GM21526 (cell line): ENCODE measurements around the gene ZFPM1.

ENCODE experiments used
- ATAC-seq: cut with Tn5 transposase; IDR thresholded peaks from one replicate; pipeline ENCODE4 v1.9.1; 2021; ENCODE audit warnings: moderate library complexity; ENCODE audit not compliant: unreplicated experiment, low FRiP score

Gene ZFPM1

DNA sequence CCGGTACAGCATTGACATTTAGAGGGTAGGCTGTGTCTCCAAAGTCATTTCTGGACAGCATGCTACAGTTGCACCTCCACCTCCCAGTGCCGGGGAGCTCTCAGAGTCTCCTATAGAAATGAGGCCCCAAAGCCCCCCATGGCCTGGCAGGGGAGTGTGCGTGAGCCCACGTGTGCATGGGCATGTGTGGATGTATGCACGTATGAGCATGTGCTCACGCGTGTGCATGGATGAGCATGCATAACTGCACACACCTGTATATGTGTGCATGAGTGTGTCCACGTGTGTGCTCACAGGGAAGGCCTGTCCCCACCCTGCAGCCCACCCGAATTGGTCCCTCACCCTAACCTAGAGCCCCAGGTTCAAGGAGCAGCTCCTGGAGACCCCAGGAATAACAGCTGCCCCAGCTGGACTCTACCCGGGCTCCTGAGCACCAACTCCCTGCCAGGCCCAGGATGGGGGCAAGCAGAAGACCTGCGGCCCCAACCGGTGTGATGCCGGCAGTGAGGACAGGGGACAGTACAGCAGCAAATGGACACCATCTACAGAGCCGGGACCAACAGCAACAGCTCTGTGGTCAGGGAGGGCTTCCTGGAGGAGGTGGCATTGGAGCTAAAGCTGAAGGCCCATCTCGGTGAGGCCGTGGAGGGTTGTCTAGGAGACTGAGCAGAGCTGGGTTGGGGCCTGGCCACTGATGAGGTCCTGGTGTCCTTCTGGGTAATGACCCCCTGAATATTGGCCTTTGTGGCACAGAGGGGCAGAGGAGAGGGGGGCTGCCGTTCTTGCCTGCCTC is 35.2 kb upstream of the ZFPM1 start:
- no peak for ATAC-seq

DNA sequence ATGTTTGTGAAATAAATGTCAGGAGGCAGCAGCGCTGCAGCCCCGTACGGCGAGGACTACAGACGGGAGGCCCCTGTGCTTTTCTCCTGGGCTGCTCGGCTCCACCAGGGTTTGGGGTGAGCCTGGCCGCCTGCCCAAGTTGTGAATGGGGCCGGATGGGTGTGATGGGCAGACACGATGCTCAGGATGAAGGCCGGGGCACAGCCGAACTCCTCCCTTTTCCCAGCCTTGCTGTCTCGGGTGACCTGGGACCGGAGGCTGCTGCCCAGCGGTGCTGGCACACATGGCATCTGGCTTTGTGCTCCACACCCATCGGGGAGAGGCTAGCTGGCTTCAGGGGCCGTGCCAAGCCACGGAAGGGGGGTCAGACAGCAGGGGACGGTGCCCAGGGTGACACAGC is 34.2 kb upstream of the ZFPM1 start:
- ATAC-seq = no peak

GRCh38 chr16:88419790-88420189 is 33.3 kb upstream of the ZFPM1 start:
- no peak for ATAC-seq

DNA sequence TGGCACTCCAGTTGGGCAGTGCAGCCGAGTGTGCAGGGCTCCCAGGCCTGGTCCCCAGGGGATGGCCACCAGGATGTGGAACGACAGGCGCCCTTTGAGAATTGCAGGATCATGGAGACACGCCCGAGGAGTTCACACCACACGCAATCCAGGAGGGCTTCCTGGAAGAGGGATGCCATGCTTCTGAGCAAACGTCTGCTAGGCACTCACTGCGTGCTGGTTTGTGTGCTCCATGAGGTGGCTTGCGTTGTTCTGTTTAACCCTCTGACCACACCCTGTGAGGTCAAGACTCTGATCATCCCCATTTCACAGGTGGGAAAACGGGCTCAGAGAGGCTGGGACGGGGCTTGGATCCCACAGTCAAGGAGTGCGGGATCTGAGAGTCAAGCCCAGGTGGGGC is 32.6 kb upstream of the ZFPM1 start:
- no peak for ATAC-seq

DNA sequence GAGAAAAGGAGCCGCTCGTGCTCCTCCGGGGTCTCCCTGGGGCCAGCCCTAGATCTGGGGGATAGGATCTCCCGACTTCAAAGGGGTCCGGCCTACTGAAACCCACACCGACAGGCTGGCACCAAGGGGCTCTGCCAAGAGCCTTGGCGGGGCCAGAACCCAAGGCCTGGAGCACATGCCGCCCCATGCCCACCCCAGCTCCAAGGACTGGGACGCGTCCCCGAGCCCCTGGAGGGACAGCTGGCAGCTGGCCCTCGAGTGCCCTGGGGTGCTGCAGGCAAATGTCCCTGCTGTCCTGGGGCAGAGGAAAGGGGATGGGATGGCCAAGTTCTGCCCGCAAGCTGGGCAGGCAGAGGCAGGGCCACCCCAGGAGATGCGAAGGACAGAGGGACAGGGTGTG is 31.8 kb upstream of the ZFPM1 start:
- ATAC-seq = no peak

- ATAC-seq = no peak
Observed at GRCh38 chr16:88421871-88422433, 31.1 kb upstream of the ZFPM1 start.

DNA sequence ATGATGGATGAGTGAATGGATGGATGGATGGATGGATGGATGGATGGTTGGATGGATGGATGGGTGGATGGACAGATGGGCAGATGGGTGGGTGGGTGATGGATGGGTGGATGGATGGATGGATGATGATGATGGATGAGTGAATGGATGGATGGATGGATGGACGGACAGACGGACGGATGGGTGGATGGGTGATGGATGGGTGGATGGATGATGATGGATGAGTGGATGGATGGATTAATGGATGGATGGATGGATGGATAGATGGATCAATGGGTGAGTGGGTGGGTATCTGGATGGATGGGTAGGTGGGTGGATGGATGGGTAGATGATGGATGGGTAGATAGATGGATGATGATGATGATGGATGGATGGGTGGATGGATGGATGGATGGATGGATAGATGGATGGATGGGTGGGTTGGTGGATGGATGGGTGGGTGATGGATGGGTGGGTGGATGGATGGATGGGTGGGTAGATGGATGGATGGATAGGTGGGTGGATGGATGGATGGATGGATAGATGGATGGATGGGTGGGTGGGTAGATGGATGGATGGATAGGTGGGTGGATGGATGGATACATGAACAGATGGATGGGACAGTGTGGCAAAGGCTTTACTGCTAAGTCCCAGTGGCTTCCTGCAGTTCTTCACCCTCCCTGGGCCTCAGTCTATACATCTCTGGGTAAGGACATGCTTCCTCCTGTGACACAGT is 30.2 kb upstream of the ZFPM1 start:
- no peak for ATAC-seq

GRCh38 chr16:88423448-88423850 is 29.6 kb upstream of the ZFPM1 start:
- no peak for ATAC-seq

- ATAC-seq = no peak
Observed at GRCh38 chr16:88424587-88425235, 28.4 kb upstream of the ZFPM1 start.

DNA sequence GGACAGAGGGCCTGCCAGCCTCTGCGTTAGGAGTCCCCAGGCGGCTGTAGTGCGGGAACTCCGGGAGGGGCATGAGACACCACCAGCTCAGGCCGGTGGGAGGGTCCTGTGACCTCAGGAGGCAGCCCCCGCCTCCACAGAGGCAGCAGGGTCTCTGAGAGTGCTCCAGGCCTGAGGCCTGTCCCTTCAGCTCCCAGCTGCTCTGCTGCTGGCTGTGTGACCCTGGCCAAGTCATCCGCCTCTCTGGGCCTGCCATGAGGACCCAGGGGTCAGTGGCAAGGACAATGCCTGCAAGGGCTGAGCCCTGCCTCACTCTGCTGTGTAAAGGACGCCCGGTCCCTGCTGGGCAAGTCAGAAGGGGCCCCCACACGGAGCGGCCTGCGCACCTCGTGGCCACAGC is 27.1 kb upstream of the ZFPM1 start:
- no peak for ATAC-seq

- ATAC-seq = no peak
Observed at GRCh38 chr16:88427376-88427775, 25.7 kb upstream of the ZFPM1 start.

DNA sequence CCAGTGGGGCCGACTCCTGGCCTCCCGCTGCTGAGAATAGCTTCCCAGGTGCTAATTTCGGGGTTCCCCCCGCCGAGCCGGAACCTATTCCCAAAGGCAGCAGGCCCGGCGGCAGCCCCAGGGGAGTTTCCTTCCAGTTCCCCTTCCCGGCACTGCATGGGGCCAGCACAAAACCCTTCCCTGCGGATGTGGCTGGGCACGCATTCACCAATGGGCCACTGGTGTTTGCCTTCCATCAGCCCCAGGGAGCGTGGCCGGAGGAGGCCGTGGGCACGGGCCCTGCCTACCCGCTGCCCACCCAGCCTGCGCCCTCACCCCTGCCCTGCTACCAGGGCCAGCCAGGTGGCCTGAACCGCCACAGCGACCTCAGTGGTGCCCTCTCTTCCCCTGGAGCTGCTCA is 24.9 kb upstream of the ZFPM1 start:
- no peak for ATAC-seq

GRCh38 chr16:88428616-88429386 is 24.3 kb upstream of the ZFPM1 start:
- ATAC-seq = no peak

DNA sequence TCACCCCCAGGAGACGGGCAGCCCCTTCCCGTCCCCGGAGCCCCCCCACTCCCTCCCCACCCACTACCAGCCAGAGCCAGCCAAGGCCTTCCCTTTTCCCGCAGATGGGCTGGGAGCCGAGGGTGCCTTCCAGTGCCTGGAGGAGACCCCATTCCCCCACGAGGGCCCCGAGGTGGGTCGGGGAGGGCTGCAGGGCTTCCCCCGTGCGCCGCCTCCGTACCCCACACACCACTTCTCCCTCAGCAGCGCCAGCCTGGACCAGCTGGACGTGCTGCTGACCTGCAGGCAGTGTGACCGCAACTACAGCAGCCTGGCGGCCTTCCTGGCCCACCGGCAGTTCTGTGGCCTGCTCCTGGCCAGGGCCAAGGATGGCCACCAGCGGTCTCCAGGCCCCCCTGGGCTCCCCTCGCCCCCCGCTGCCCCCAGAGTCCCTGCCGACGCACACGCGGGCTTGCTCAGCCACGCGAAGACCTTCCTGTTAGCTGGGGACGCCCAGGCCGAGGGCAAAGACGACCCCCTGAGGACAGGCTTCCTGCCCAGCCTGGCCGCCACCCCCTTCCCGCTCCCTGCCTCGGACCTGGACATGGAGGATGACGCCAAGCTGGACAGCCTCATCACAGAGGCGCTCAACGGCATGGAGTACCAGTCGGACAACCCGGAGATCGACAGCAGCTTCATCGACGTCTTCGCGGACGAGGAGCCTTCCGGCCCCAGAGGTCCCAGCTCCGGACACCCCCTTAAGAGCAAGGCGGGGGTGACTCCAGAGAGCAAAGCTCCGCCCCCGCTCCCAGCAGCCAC is 23.5 kb upstream of the ZFPM1 start:
- no peak for ATAC-seq

- ATAC-seq = no peak
Observed at GRCh38 chr16:88430185-88430523, 22.9 kb upstream of the ZFPM1 start.

GRCh38 chr16:88430524-88431446 is 22.3 kb upstream of the ZFPM1 start:
- ATAC-seq = no peak

GRCh38 chr16:88431651-88432050 is 21.4 kb upstream of the ZFPM1 start:
- no peak for ATAC-seq

DNA sequence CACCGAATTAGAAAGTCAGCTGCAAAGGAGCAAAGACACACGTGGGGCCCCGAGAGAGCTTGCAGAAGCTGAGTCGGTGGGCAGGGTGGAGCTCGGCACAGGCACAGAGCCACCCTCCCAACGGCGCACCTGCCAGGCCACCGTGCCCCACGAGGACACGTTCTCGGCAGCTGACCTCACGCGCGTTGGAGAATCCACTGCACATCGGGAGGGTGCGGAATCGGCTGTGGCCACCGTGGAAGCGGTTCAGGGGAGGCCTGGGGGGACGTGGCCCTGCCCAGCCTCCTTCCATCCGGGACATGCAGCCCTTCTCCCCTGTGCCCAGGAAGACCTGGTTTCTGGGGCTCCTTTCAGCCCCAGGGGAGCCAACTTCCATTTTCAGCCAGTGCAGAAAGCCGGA is 20.9 kb upstream of the ZFPM1 start:
- ATAC-seq = no peak

GRCh38 chr16:88432753-88433152 is 20.3 kb upstream of the ZFPM1 start:
- no peak for ATAC-seq
